Keratinocyte (primary cell): ENCODE results near the gene KCNG1. TPM values are rescaled to one million over a fixed set of nuclear protein-coding genes. Genes with fewer than 3 reads are reported as not detected.

Source experiments
- DNase-seq: peaks from one replicate; pipeline ENCODE4 v3.0.0-alpha.2; 2011; ENCODE audit warnings: low read depth, missing footprints, low spot score
- FAIRE-seq: peaks from 2 replicates; lab custom pipeline; 2011; peaks lifted over from hg19 to GRCh38; lab: Jason Lieb, UNC
- H2AFZ ChIP-seq: 2 replicates; pipeline ENCODE4 v1.6.0; 2012; ENCODE audit warnings: low read length, control low read depth, inconsistent platforms; ENCODE audit not compliant: control insufficient read depth
- H3K27ac ChIP-seq: 2 replicates; pipeline ENCODE4 v1.5.1; 2011; ENCODE audit warnings: low read length; ENCODE audit not compliant: control insufficient read depth, insufficient read depth
- H3K27me3 ChIP-seq: 3 replicates; pipeline ENCODE4 v1.6.0; 2011; ENCODE audit warnings: low read length; ENCODE audit not compliant: control insufficient read depth, insufficient read depth; ENCODE audit errors: extremely low read depth
- H3K36me3 ChIP-seq, 2 experiments: 2 replicates in 1 of 2; 3 replicates in 1 of 2; pipeline ENCODE4 v1.5.1; 2011; ENCODE audit warnings: low read length in 2 of 2, mild to moderate bottlenecking in 1 of 2; ENCODE audit not compliant: control insufficient read depth in 2 of 2, insufficient read depth in 2 of 2; ENCODE audit errors: extremely low read depth in 1 of 2
- H3K4me1 ChIP-seq: 3 replicates; pipeline ENCODE4 v1.5.1; 2011; ENCODE audit warnings: low read length; ENCODE audit not compliant: control insufficient read depth, insufficient read depth; ENCODE audit errors: extremely low read depth
- H3K4me2 ChIP-seq: 3 replicates; pipeline ENCODE4 v1.6.0; 2011; ENCODE audit warnings: low read depth, low read length; ENCODE audit not compliant: control insufficient read depth, insufficient read depth; ENCODE audit errors: extremely low read depth
- H3K4me3 ChIP-seq, 3 experiments: fragments of 200-600 bp in 1 of 3; sonication (generic) in 1 of 3; 2 replicates in 2 of 3; 3 replicates in 1 of 3; pipeline ENCODE4 v1.5.1; 2011 to 2016; ENCODE audit warnings: low read length in 3 of 3, mild to moderate bottlenecking in 3 of 3, control low read depth in 2 of 3, inconsistent platforms in 1 of 3, low read depth in 1 of 3, mixed read lengths in 1 of 3, mixed run types in 1 of 3, moderate library complexity in 1 of 3; ENCODE audit not compliant: control insufficient read depth in 2 of 3, insufficient read depth in 2 of 3; ENCODE audit errors: extremely low read depth in 1 of 3
- H3K79me2 ChIP-seq: 2 replicates; pipeline ENCODE4 v1.6.0; 2012; ENCODE audit warnings: low read length; ENCODE audit not compliant: control insufficient read depth, insufficient read depth
- H3K9ac ChIP-seq: 3 replicates; pipeline ENCODE4 v1.6.0; 2011; ENCODE audit warnings: low read length; ENCODE audit not compliant: control insufficient read depth, insufficient read depth; ENCODE audit errors: extremely low read depth
- H3K9me1 ChIP-seq: 3 replicates; pipeline ENCODE4 v1.6.0; 2011; ENCODE audit warnings: low read length; ENCODE audit not compliant: control insufficient read depth, insufficient read depth; ENCODE audit errors: extremely low read depth
- H3K9me3 ChIP-seq: 2 replicates; pipeline ENCODE4 v1.5.1; 2012; ENCODE audit warnings: low read depth, low read length; ENCODE audit not compliant: control insufficient read depth
- H4K20me1 ChIP-seq: 3 replicates; pipeline ENCODE4 v1.6.0; 2011; ENCODE audit warnings: low read length; ENCODE audit not compliant: control insufficient read depth, insufficient read depth; ENCODE audit errors: extremely low read depth
- EZH2 ChIP-seq: IDR thresholded peaks from one replicate; pipeline ENCODE4 v1.6.1; 2012; ENCODE audit warnings: inconsistent platforms, mild to moderate bottlenecking, low read length, moderate library complexity
- dilution Hi-C: fragments of 300-500 bp; cut with MboI; formaldehyde crosslinking; loops from one replicate; pipeline ENCODE4 v1.7.0; 2020; ENCODE audit warnings: low sequenced_read_pairs; ENCODE audit not compliant: extremely low pct_ligation_motif_present
- polyA plus RNA-seq, 5 experiments: library from polyadenylated mRNA; depleted of rRNA in 3 of 5; stranded (reverse) in 3 of 5; stranded (forward) in 1 of 5; unstranded in 1 of 5; fragments of >200 nt; gene quantifications; 1 replicate in 1 of 5; 2 replicates in 3 of 5; 3 replicates in 1 of 5; pipeline versions ENCODE4 v1.2.1 to v1.2.3, GENCODE V29; 2011 to 2012; ENCODE audit warnings: missing spikeins in 2 of 5, low read depth in 1 of 5, low replicate concordance in 1 of 5
- TF ChIP-seq, protein P1 (sequence below), 3 experiments: IDR thresholded peaks in 1 of 3; conservative IDR thresholded peaks in 1 of 3; optimal IDR thresholded peaks in 1 of 3; 2 replicates in 2 of 3; 3 replicates in 1 of 3; pipeline versions ENCODE3 to v1.5.1; 2011; ENCODE audit warnings: low read length in 3 of 3, mild to moderate bottlenecking in 3 of 3, moderate library complexity in 2 of 3, control low read depth in 1 of 3, inconsistent platforms in 1 of 3; ENCODE audit not compliant: insufficient read depth in 2 of 3; ENCODE audit errors: extremely low read depth in 1 of 3

The KCNG1 gene
- polyA plus RNA-seq, 1 donor (not counting 4 experiments of a cell fraction or from before 2014, with no cell fraction given), result 2.5 TPM

DNA sequence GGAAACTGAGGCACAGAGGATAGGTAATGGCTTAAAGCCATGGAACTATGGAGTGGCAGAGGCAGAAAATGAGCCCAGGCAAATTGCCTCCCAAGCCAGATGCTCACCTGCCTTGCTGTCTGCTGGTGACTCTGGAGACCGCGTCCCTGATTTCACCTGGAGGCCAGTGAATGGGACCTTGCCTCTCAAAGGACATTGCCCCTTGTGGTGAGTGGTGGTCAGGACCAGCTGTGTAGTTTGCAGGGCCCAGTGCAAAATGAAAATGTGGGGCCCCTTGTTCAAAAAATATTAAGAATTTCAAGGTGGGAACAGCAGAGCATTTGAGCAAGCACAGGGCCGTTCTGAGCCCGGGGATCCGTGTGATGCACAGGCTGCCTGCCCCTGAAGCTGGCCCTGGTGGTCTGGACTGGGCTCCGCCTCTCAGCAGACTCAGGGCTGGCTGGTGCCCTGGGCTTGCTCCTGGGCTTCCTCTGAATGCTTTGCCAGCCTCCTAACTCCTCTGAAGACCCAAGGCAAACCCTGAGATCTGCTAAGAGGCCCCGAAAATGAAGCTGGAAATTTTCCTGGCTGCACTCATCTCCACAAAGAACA, 19.8 kb upstream of the KCNG1 start:
- DNase-seq (no peak), FAIRE-seq (no peak)
- Histone ChIP-seq H3K9me3 (no peaks in the 10 kb centered on the region), H3K27me3 (peaks cover 7% of the 10 kb centered on the region), H3K4me1 (peaks cover 2% of the 10 kb centered on the region), H3K36me3 (no peaks in the 10 kb centered on the region), H2AFZ (no peak overlapping the region), H3K79me2 (no peaks in the 10 kb centered on the region), H3K27ac (no peak overlapping the region), H3K9ac (no peak overlapping the region), H3K4me2 (no peak overlapping the region), H3K9me1 (no peaks in the 10 kb centered on the region), H3K4me3 (no peak overlapping the region), H4K20me1 (no peaks in the 10 kb centered on the region)
- dilution Hi-C loops, result no loop called here
- TF ChIP-seq EZH2, result no peak
- TF ChIP-seq, protein P1, sequence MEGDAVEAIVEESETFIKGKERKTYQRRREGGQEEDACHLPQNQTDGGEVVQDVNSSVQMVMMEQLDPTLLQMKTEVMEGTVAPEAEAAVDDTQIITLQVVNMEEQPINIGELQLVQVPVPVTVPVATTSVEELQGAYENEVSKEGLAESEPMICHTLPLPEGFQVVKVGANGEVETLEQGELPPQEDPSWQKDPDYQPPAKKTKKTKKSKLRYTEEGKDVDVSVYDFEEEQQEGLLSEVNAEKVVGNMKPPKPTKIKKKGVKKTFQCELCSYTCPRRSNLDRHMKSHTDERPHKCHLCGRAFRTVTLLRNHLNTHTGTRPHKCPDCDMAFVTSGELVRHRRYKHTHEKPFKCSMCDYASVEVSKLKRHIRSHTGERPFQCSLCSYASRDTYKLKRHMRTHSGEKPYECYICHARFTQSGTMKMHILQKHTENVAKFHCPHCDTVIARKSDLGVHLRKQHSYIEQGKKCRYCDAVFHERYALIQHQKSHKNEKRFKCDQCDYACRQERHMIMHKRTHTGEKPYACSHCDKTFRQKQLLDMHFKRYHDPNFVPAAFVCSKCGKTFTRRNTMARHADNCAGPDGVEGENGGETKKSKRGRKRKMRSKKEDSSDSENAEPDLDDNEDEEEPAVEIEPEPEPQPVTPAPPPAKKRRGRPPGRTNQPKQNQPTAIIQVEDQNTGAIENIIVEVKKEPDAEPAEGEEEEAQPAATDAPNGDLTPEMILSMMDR (optimal IDR thresholded peaks at IDR 0.05 in 1 of 3, IDR thresholded peaks at IDR 0.05 in 1 of 3, conservative IDR thresholded peaks at IDR 0.05 in 1 of 3; ENCODE audit: extremely low read depth in 1 of 3, insufficient read depth in 2 of 3, low read length in 3 of 3), result peak in 1 of 3 experiments; percentile 37

DNA sequence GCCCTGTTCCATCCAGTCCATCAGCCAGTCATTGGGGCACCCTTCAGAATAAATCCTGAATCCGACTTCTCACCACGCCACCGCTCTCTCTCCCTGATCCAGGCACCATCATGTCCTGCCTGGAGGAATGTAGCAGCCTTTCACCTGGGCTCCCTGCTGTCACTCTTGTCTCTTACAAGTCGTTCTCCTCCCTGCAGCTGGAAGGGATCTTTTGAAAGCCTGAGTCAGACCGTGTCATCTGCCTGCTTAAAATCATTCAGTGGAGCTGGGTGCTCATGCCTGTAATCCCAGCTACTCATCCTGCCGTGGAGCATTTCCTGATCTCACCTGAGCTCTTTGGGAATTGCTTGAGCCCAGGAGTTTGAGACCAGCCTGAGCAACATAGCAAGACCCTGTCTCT, 19.2 kb upstream of the KCNG1 start:
- dilution Hi-C loops, result no loop called here
- Histone ChIP-seq H3K4me2 (no peak overlapping the region), H3K9me1 (no peaks in the 10 kb centered on the region), H3K4me1 (peaks cover 2% of the 10 kb centered on the region), H2AFZ (no peak overlapping the region), H3K27me3 (peaks cover 7% of the 10 kb centered on the region), H3K79me2 (no peaks in the 10 kb centered on the region), H3K27ac (no peak overlapping the region), H4K20me1 (no peaks in the 10 kb centered on the region), H3K36me3 (no peaks in the 10 kb centered on the region), H3K4me3 (no peak overlapping the region), H3K9ac (no peak overlapping the region), H3K9me3 (no peaks in the 10 kb centered on the region)
- DNase-seq (no peak), FAIRE-seq (no peak)
- TF ChIP-seq, protein P1 (optimal IDR thresholded peaks at IDR 0.05 in 1 of 3, IDR thresholded peaks at IDR 0.05 in 1 of 3, conservative IDR thresholded peaks at IDR 0.05 in 1 of 3; ENCODE audit: extremely low read depth in 1 of 3, insufficient read depth in 2 of 3, low read length in 3 of 3), result no peak
- TF ChIP-seq EZH2, result no peak
